Endometrium (tissue), 2 donors: ENCODE measurements around the gene RUNX2.

Experiments used
- FAIRE-seq: peaks from 2 replicates; lab custom pipeline; 2012; peaks lifted over from hg19 to GRCh38; lab: Jason Lieb, UNC
- donor health status: control.
- donor health status: control.

The RUNX2 gene

GRCh38 chr6:45589367-45589766 is 261.2 kb downstream of the RUNX2 start:
- no peak for FAIRE-seq

DNA sequence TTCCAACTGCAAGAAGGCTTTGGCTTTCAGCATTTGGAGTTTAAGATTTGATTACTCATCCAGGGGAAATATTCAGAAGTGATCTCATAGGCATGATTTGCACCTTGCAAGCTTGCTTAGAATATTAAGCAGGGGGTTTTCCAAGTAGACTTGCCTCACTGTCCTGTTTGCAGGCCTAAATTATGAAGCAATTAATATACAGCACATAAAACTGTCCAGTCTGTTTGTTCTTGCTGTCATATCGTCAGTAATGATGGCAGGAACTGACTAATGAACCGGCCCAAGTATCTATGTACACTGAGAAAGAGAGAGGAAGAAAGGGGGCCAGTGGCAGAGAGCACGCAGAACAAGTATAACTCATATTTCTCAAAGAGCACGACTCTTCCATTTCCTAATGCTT is 262.1 kb downstream of the RUNX2 start:
- FAIRE-seq: no peak

DNA sequence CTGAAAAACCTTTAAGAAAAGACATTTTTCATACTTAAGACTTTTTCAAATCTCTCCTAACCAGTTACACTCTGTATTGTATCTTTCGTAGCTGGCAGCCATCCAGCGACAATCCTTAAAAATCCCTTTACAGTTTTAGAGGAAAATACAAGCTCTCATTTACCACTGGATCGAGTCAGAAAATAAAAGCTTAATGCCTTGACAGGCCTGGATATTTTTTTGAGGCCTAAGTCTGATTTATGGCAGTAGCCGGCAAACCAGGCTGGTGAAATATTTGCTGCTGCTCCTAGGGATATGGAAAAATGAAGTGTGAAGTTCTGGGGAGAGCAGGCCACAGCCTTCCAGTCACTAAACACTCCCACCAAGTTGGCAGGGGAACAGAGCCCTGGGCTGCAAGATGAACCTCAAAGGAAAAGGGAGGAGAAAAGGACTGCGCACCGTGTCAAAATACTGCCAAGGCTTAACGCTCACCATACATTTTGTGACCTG is 262.6 kb downstream of the RUNX2 start:
- FAIRE-seq: no peak

GRCh38 chr6:45591306-45591705 is 263.2 kb downstream of the RUNX2 start:
- no peak for FAIRE-seq

- FAIRE-seq: no peak
These were observed 263.8 kb downstream of the RUNX2 start for GRCh38 chr6:45591890-45592289.

DNA sequence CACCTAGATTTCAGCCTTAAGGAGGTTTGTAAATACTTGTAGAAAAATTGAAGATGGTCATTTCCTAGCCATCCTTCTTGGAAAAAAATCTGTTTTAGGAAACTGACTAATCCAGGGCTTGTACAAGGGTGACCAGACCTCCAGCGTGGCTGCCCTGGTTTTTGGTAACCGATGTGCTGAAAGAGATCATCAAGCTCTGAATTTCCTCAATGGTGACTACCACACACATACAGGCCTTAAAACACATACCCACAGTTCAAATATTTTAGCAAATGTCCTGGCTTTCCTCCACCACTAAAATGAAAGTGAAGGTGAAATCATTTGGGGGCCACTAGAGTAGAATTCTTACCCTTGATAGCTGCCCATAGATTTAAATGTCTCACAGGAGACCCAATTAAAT is 264.9 kb downstream of the RUNX2 start:
- FAIRE-seq: no peak

- no peak for FAIRE-seq
These were observed 267.1 kb downstream of the RUNX2 start for GRCh38 chr6:45595010-45595851.

- no peak for FAIRE-seq
These were observed 269.3 kb downstream of the RUNX2 start for GRCh38 chr6:45597424-45597823.

DNA sequence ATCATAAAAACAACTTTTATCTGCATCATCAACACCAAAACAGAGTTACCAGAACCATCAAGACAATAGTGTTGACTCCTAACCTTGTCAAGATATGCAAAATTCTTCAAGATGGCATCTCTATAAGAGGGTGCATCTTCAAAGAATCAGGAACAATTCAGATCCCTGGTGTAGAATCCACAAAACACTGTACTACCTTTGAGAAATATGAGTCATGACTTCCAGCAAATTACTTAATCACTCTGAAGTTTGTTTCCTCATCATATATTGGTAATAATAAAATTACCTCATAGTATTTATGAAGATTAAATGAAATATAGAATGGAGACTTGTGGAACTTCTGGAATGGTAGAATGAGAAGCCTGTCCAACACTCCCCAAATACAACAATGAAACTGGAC is 270.9 kb downstream of the RUNX2 start:
- no peak for FAIRE-seq

DNA sequence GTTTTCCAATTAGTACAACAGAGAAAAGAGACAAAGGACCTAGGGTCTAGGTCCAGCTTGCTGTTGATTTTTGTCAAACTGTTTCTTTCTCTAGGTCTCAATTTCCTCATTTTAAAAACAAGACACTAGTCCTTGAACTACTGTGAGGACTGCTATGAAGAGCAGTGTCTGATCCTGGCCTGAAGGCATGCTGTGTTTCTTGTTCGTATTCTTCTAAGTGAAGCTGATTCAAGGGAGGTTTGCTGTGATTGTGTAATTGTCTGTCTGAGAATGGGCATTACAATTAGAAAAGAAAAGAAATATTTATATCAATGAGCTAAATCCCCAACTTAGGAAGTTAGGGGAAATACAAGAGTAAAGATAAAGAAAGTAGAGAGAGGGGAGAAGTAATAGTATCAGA is 277.8 kb downstream of the RUNX2 start:
- FAIRE-seq: no peak

- FAIRE-seq: no peak
These were observed 278.8 kb downstream of the RUNX2 start for GRCh38 chr6:45606831-45607400.

DNA sequence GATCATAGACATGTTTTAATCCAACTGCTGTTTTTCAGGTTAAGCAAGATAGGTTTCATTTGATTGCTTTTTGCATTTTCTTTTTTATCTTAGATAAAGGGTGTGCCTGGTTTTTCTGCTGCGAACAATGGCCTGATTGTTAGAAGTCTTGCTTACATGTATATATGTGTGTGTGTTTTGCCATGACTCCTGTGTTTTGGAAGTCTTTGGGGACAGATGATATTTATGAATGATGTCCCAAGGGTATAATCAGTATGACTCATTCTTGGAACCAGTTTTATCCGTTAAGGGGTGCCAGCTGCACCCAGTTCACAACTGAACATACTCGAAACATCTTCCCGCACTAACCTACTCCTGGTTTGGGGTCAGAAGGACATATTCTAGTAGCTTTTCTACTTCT is 279.7 kb downstream of the RUNX2 start:
- no peak for FAIRE-seq

- no peak for FAIRE-seq
These were observed 280.3 kb downstream of the RUNX2 start for GRCh38 chr6:45608252-45608913.

GRCh38 chr6:45609141-45609638 is 281.1 kb downstream of the RUNX2 start:
- FAIRE-seq: no peak

- no peak for FAIRE-seq
These were observed 282.2 kb downstream of the RUNX2 start for GRCh38 chr6:45610374-45610773.

DNA sequence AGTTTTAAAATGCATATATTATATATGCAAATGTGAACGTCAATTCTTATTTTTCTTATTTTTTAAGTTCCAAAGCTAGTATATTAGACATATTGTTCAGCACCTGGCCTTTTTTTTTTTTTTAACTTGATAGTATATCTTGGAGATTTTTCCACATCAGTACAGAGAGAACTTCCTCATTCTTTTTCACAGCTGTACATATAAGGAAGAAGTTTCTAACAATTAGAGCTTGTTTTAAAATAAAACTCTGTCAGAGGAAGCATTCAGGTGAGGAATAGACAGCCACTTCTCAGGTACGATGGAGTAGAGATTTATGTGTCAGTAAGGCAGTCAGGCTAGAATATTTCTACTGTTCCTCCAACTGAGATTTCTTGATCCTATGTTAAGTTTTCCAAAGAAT is 282.7 kb downstream of the RUNX2 start:
- no peak for FAIRE-seq

DNA sequence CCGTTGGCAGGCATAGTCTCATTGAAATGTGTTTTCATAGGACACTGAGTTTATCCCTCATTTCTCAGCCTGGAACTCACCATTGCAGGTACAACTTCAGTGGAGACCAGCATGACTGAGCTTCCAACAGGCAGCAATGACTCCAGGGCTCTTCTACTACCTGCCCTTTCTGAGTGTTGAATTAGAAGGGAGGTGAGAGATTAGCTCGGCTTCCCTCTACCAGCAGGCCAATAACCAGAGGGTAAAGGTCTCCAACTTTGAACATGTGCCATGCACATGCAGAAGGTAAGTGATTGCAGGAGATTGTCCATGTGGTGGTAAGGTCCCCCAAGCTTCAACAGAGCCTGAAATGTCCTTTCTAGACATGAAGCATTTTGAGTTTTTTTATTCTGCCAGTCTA is 283.4 kb downstream of the RUNX2 start:
- FAIRE-seq: no peak

- FAIRE-seq: no peak
These were observed 285.5 kb downstream of the RUNX2 start for GRCh38 chr6:45613656-45614055.

DNA sequence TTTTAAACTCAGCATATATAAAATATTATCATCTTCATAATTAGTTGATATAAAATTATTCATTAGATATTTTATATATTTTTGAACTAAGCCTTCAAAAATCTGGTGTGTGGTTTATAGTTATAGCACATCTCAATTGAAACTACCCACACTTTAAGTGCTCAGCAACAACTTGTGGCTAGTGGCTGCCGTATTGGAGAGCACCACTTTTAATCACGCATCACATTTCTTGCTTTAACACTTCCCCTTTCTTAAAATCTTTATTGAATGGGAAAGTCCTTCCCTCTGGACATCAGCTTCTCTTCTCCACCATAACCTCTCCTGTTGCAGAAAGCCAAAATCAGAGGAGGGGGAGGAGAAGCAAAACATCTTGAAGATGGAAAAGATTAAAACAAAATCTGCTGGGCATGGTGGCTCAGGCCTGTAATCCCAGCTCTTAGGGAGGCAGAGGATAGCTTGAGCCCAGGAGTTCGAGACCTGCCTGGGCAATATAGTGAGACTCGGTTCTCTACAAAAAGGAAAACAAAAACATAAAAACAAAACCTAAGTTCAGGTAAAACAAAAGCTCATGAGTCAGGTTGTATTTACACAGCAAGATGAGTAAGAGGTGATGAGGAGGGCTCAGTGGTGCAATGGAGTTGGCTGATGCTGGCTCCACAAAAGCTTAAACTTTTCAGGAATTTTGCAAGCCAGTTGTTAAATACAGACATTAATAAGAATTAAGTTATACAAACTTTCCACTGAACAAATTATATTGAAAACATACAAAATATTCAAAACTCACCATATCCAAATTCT is 286.6 kb downstream of the RUNX2 start:
- no peak for FAIRE-seq

DNA sequence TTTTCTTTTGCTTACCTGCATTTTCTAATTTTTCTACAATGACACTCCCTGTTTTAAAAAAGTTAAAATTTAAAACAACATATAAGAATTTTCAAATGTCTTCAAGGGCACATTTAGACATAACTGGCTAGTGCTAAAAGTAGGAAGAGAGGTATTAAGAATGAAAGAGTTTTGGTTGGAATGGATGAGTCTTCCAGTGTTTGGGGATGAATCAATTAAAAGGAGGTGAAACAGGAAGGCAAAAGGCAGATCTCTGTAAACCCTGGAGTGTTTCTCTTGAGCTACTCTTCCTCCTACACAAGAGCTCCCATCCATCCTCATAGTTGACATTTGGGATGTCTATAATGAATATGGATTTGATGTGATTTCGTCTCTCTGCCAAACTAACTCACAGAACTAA is 288.1 kb downstream of the RUNX2 start:
- no peak for FAIRE-seq

DNA sequence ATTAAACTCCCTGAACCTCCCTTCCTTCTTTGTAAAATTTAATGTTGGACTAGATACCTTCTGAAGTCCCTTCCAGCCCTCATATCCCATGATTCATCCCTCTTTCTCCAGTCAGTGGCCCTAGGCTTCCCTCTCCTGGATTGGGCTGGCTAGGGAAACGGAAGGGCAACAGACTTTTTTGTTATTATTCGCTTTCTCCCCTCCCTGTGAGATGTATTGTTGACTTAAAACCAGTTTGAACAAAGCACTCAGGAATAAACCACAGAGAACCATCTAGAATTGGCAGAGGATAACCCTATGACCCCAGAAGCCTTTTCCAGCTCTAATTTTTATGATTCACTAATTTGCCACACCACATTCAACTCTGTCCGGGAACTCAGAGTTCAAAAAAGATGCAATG is 289.3 kb downstream of the RUNX2 start:
- no peak for FAIRE-seq

GRCh38 chr6:45618259-45618658 is 290.1 kb downstream of the RUNX2 start:
- FAIRE-seq: no peak
